Activated CD4-positive, alpha-beta T cell treated with anti-CD3 and anti-CD28 coated beads, Interleukin-2, amount 10 ng/mL, durations not matched to agents 24 days and 14 days (primary cell): ENCODE measurements around the gene PLAA. TPM values are rescaled to one million over a fixed set of nuclear protein-coding genes. Genes with fewer than 3 reads are reported as not detected.
A peak's percentile ranks its signal among the peaks of the same experiment; 100 is the strongest.

Experiments used
- DNase-seq: peaks from one replicate; pipeline ENCODE4 v3.0.0; 2022
- H3K27ac Mint-ChIP-seq: one replicate; pipeline ENCODE4 v1.8.0; 2022; ENCODE audit warnings: mild to moderate bottlenecking, mixed read lengths
- H3K27me3 Mint-ChIP-seq: one replicate; pipeline ENCODE4 v1.8.0; 2022; ENCODE audit warnings: mixed read lengths
- H3K36me3 Mint-ChIP-seq: one replicate; pipeline ENCODE4 v1.8.0; 2022; ENCODE audit warnings: low read depth, mild to moderate bottlenecking, mixed read lengths
- H3K4me1 Mint-ChIP-seq: one replicate; pipeline ENCODE4 v1.8.0; 2021; ENCODE audit warnings: mixed read lengths
- H3K4me3 Mint-ChIP-seq: one replicate; pipeline ENCODE4 v1.8.0; 2022; ENCODE audit warnings: mild to moderate bottlenecking, moderate library complexity, mixed read lengths
- H3K9me3 Mint-ChIP-seq: one replicate; pipeline ENCODE4 v1.8.0; 2021; ENCODE audit warnings: mixed read lengths
- intact Hi-C: fragments of 100-400 bp; cut with micrococcal nuclease; formaldehyde crosslinking; loops from one replicate; pipeline ENCODE4 v1.15.1; 2023
- total RNA-seq: library from RNA; stranded (reverse); gene quantifications from 2 replicates; pipeline ENCODE4 v1.2.3, GENCODE V29; 2022

The PLAA gene
- 45.7 and 47.0 TPM in 2 replicates for total RNA-seq

DNA sequence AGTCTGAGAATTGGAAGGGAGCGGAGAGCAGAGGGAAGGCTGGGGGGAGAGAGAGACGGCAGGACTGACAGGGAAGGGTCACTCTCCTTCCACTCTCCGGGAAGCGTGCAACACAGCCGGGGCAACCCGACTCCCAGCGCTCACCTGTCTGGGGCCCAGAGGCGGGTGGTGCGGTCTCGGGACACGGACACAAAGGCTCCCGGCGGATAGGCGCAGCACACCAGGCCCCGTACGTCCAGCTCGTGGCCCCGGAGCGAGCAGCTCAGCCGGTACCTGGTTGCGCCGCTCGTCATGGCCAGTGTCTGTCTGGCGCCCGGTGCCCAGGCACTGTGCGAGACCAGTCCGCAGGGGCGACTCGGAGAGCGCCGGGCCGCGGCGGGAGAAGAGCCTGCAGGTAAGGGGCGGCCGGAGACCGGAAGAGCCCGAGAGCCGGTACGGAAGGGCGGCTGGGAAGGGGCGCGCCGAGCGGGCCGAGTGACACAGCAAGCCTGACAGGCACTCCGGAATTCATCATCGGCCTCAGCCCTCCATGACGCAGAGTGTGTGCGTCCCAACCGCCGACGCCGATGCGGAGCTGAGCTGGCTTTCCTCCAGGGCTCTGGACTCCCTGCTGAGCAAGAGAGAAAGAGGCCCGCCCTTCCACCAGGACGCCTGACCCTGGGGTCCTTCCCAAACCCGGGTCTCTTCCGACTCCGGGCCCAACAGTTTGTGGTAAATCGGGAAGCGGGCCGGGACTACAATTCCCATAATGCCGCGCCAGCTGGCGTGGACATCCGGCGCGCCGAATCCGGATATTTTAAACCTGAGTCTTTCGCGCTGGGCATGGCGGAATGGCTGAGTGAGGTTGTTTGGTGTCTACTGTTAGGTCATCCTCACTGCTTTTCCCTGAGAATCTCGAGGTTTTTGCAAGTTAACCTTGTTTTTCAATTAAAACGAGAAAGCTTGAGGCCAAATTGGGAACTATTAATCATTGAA, at the start of gene PLAA:
Gene PLAA, minus strand, starts transcription at position 490 of the 975 bp plus-strand sequence. Its CDS starts 197 bp downstream, at position 293.
- peaks cover 36% of the 10 kb centered on the region for H3K4me1 Mint-ChIP-seq
- peak within 1 kb of the TSS; percentile 87 for H3K4me3 Mint-ChIP-seq
- H3K27ac Mint-ChIP-seq: peak within 1 kb of the TSS; percentile 96
- peak; percentile 96 for DNase-seq
- H3K36me3 Mint-ChIP-seq: peaks cover 26% of the 10 kb centered on the region
- H3K27me3 Mint-ChIP-seq: no peaks in the 10 kb centered on the region
- H3K9me3 Mint-ChIP-seq: no peaks in the 10 kb centered on the region
- intact Hi-C loops: loop anchor here (1.0 to 2.0 kb wide), 2 partner anchors 9 to 54 kb away; partner anchors contain the start of genes CAAP1 and IFT74

GRCh38 chr9:26995810-26996209, 48.8 kb upstream of the PLAA start:
- no peak overlapping the region for H3K27ac Mint-ChIP-seq
- intact Hi-C loops: no loop called here
- no peaks in the 10 kb centered on the region for H3K36me3 Mint-ChIP-seq
- no peaks in the 10 kb centered on the region for H3K4me1 Mint-ChIP-seq
- no peaks in the 10 kb centered on the region for H3K27me3 Mint-ChIP-seq
- no peak for DNase-seq
- H3K9me3 Mint-ChIP-seq: no peaks in the 10 kb centered on the region
- H3K4me3 Mint-ChIP-seq: no peak overlapping the region

- intact Hi-C loops: no loop called here
- H3K27me3 Mint-ChIP-seq: no peaks in the 10 kb centered on the region
- H3K4me3 Mint-ChIP-seq: no peak overlapping the region
- no peak for DNase-seq
- peaks cover 7% of the 10 kb centered on the region for H3K36me3 Mint-ChIP-seq
- peaks cover 6% of the 10 kb centered on the region for H3K4me1 Mint-ChIP-seq
- no peak overlapping the region for H3K27ac Mint-ChIP-seq
- no peaks in the 10 kb centered on the region for H3K9me3 Mint-ChIP-seq
Measured at GRCh38 chr9:26983340-26983739, 36.3 kb upstream of the PLAA start.

DNA sequence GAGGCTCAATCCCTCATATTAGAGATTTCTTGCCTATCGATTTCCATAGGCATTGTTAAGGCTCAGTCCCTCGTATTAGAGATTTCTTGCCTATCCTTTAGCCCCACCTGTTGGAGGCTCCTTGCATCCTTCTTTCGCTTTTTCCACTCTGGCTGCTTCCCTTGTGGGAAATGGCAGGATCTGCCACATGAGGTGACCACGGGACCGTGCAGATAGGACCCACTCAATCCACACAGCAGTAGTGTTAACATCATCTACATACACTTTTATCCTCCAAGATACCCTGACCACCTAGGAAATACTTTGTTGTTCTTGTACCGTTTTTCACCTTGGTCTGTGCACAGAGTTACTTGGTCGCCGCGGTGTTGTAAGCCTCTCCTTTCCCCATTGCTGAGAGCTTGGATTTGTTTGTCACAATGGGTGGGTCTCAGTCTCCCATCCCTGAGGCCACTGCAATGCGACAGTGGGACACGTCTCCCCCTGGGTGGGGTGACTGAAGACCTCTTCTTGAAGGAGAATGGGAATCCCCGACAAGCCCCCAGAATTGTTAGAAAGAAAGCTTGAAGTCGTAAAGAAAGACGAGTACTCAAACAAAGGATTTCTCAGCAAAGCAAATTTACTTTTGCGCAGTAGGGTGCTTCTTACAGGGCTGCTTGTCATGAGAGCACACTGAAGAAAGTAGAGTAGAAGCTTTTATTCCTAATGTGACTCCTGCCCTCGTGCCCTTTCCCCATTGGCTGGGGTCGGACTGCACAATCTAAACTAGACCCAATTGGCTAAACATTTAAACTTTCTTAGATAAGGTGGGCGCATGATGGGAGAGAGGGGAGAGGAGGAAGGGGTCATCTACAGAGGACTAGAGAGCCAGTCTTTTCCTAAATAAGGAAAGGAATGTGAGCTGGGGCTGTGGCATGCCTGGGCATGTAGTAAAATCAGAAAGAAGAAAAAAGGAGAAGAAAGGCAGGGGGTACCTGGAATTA, 29.0 kb upstream of the PLAA start:
- Mint-ChIP-seq H3K4me1 (no peaks in the 10 kb centered on the region), H3K36me3 (no peaks in the 10 kb centered on the region), H3K9me3 (no peaks in the 10 kb centered on the region), H3K27me3 (no peaks in the 10 kb centered on the region), H3K4me3 (no peak overlapping the region), H3K27ac (no peak overlapping the region)
- DNase-seq: peak; percentile 68
- intact Hi-C loops: loop anchor here (1.0 to 5.0 kb wide), 2 partner anchors 49 to 232 kb away; no protein-coding TSS in a partner anchor

GRCh38 chr9:26974927-26975326, 27.9 kb upstream of the PLAA start:
- DNase-seq: no peak
- H3K27ac Mint-ChIP-seq: no peak overlapping the region
- intact Hi-C loops: loop anchor here (1.0 to 5.0 kb wide), 2 partner anchors 48 to 231 kb away; no protein-coding TSS in a partner anchor
- H3K36me3 Mint-ChIP-seq: no peaks in the 10 kb centered on the region
- H3K4me1 Mint-ChIP-seq: no peaks in the 10 kb centered on the region
- no peaks in the 10 kb centered on the region for H3K9me3 Mint-ChIP-seq
- no peaks in the 10 kb centered on the region for H3K27me3 Mint-ChIP-seq
- H3K4me3 Mint-ChIP-seq: no peak overlapping the region

DNA sequence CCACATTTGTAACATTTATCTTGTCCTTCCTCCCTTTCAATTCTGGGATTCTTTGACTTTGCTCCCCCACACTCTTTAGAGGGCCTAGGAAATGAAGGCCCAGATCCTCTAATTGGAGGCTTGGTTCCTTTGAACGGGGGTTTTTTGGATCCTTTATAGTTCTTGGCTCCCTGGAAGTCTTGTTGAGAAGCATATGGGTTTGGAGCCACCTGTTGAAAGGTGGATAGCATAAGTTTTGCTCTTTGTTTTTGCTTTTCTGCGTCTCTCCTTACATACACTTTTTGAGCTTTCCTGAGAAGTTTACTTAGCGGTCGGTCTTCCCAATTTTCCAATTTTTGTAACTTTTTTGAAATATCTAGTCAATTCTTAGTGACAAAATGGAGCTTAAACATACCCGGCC, 26.9 kb upstream of the PLAA start:
- Mint-ChIP-seq H3K36me3 (no peaks in the 10 kb centered on the region), H3K27me3 (no peaks in the 10 kb centered on the region), H3K4me3 (no peak overlapping the region), H3K9me3 (no peaks in the 10 kb centered on the region), H3K4me1 (no peaks in the 10 kb centered on the region), H3K27ac (no peak overlapping the region)
- intact Hi-C loops: no loop called here
- no peak for DNase-seq

DNA sequence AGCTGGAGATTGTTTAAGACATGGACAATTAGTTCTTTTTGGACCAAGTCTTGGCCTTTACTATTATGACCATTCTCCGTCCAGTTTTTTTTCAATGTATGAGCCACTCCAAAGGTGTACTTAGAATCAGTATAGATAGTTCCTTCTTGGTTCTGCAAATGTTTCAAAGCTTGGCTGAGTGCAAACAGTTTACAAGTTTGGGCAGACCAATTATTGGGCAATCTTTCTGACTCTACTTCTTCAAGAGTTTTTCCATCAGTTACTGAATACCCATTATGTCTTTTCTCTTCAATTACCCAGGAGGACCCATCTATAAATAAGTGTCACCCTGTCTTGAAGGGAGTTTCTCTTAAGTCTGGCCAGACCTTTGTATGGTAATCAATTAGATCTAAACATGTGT, 24.7 kb upstream of the PLAA start:
- no peaks in the 10 kb centered on the region for H3K27me3 Mint-ChIP-seq
- intact Hi-C loops: no loop called here
- H3K27ac Mint-ChIP-seq: no peak overlapping the region
- H3K4me3 Mint-ChIP-seq: no peak overlapping the region
- H3K36me3 Mint-ChIP-seq: no peaks in the 10 kb centered on the region
- H3K4me1 Mint-ChIP-seq: no peaks in the 10 kb centered on the region
- H3K9me3 Mint-ChIP-seq: peaks cover 4% of the 10 kb centered on the region
- DNase-seq: no peak

GRCh38 chr9:26956860-26957233, 9.8 kb upstream of the PLAA start:
- peaks cover 4% of the 10 kb centered on the region for H3K36me3 Mint-ChIP-seq
- peaks cover 20% of the 10 kb centered on the region for H3K4me1 Mint-ChIP-seq
- H3K27me3 Mint-ChIP-seq: no peaks in the 10 kb centered on the region
- no peaks in the 10 kb centered on the region for H3K9me3 Mint-ChIP-seq
- H3K4me3 Mint-ChIP-seq: peak overlapping the region; percentile 95
- peak overlapping the region; percentile 94 for H3K27ac Mint-ChIP-seq
- DNase-seq: no peak
- intact Hi-C loops: loop anchor here (1.0 to 2.0 kb wide), 3 partner anchors 10 to 616 kb away; partner anchors contain the start of genes C9orf72, CAAP1 and PLAA

- intact Hi-C loops: loop anchor here (1.0 to 2.0 kb wide), 3 partner anchors 9 to 617 kb away; partner anchors contain the start of genes C9orf72, CAAP1 and PLAA
- H3K4me1 Mint-ChIP-seq: peaks cover 20% of the 10 kb centered on the region
- H3K27me3 Mint-ChIP-seq: no peaks in the 10 kb centered on the region
- peak within 1 kb of the TSS; percentile 95 for H3K4me3 Mint-ChIP-seq
- H3K9me3 Mint-ChIP-seq: no peaks in the 10 kb centered on the region
- H3K36me3 Mint-ChIP-seq: no peaks in the 10 kb centered on the region
- DNase-seq: peak; percentile 99
- peak within 1 kb of the TSS; percentile 94 for H3K27ac Mint-ChIP-seq
Measured at GRCh38 chr9:26955921-26956859, 9.1 kb upstream of the PLAA start, which contains the start of gene IFT74. TSS of gene IFT74 (plus strand) at chr9:26956412. CDS start at chr9:26961968, 5,556 bp downstream.

GRCh38 chr9:26955222-26955903, 8.3 kb upstream of the PLAA start:
- Mint-ChIP-seq H3K4me1 (peaks cover 20% of the 10 kb centered on the region), H3K27ac (peak overlapping the region; percentile 94), H3K27me3 (no peaks in the 10 kb centered on the region), H3K36me3 (no peaks in the 10 kb centered on the region), H3K4me3 (peak overlapping the region; percentile 95), H3K9me3 (no peaks in the 10 kb centered on the region)
- peak; percentile 64 for DNase-seq
- intact Hi-C loops: no loop called here

- intact Hi-C loops: no loop called here
- Mint-ChIP-seq H3K36me3 (no peaks in the 10 kb centered on the region), H3K9me3 (no peaks in the 10 kb centered on the region), H3K4me1 (peaks cover 24% of the 10 kb centered on the region), H3K4me3 (peak overlapping the region; percentile 35), H3K27me3 (no peaks in the 10 kb centered on the region), H3K27ac (peak overlapping the region; percentile 16)
- no peak for DNase-seq
Measured at GRCh38 chr9:26954050-26954508, 7.0 kb upstream of the PLAA start.

- Mint-ChIP-seq H3K4me3 (no peak overlapping the region), H3K27ac (no peak overlapping the region), H3K36me3 (no peaks in the 10 kb centered on the region), H3K27me3 (no peaks in the 10 kb centered on the region), H3K9me3 (no peaks in the 10 kb centered on the region), H3K4me1 (peaks cover 29% of the 10 kb centered on the region)
- intact Hi-C loops: no loop called here
- no peak for DNase-seq
Measured at GRCh38 chr9:26951794-26952193, 4.8 kb upstream of the PLAA start.
